Brain microvascular endothelial cell (primary cell): Measurements from ENCODE around the gene MICB.

Experiments used
- DNase-seq: peaks from one replicate; pipeline ENCODE4 v3.0.0-alpha.2; 2020
- H3K27ac ChIP-seq: fragments of 250-450 bp; sonication (Bioruptor Pico); 2 replicates; pipeline ENCODE4 v1.5.1; 2020; ENCODE audit warnings: mild to moderate bottlenecking, moderate library complexity
- H3K27me3 ChIP-seq: fragments of 250-450 bp; sonication (Bioruptor Pico); replicated peaks from 2 replicates; pipeline ENCODE4 v1.5.1; 2020; ENCODE audit warnings: mild to moderate bottlenecking
- H3K36me3 ChIP-seq: fragments of 250-450 bp; sonication (Bioruptor Pico); replicated peaks from 2 replicates; pipeline ENCODE4 v1.5.1; 2020; ENCODE audit warnings: mild to moderate bottlenecking
- H3K4me3 ChIP-seq: 2 replicates; pipeline ENCODE4 v1.5.1; 2011; ENCODE audit warnings: low read depth, mild to moderate bottlenecking, control low read depth, low read length, moderate library complexity
- CTCF ChIP-seq: IDR thresholded peaks from 2 replicates; pipeline ENCODE4 v1.5.1; 2011; ENCODE audit warnings: low read depth, mild to moderate bottlenecking, moderate library complexity, low read length, control low read depth, inconsistent platforms; ENCODE audit errors: missing control alignments
- in situ Hi-C: cut with HindIII; loops from 2 replicates; pipeline ENCODE4 v1.10.0; 2017; ENCODE audit warnings: low sequenced_read_pairs, low pct_ligation_motif_present

Gene MICB

GRCh38 chr6:31528821-31529328 is 30.9 kb downstream of the MICB start, which contains the start of gene MCCD1:
Gene MCCD1 (plus strand): TSS chr6:31528962. CDS start chr6:31529015, 53 bp downstream.
- in situ Hi-C loops, result no loop called here
- no peak for TF ChIP-seq CTCF
- H3K27me3 ChIP-seq, result no peaks in the 10 kb centered on the region
- DNase-seq, result no peak
- peaks cover 42% of the 10 kb centered on the region for H3K36me3 ChIP-seq
- no peak within 1 kb of the TSS for H3K27ac ChIP-seq
- no peak within 1 kb of the TSS for H3K4me3 ChIP-seq

GRCh38 chr6:31529329-31530150 is 31.6 kb downstream of the MICB start:
- no peak for TF ChIP-seq CTCF
- DNase-seq, result no peak
- Histone ChIP-seq H3K27me3 (no peaks in the 10 kb centered on the region), H3K36me3 (peaks cover 49% of the 10 kb centered on the region), H3K4me3 (no peak overlapping the region), H3K27ac (no peak overlapping the region)
- in situ Hi-C loops, result no loop called here

- peaks cover 60% of the 10 kb centered on the region for H3K36me3 ChIP-seq
- H3K27me3 ChIP-seq, result no peaks in the 10 kb centered on the region
- in situ Hi-C loops, result no loop called here
- no peak for TF ChIP-seq CTCF
- DNase-seq, result no peak
- no peak overlapping the region for H3K27ac ChIP-seq
- no peak overlapping the region for H3K4me3 ChIP-seq
These were observed 32.7 kb downstream of the MICB start for GRCh38 chr6:31530659-31531058.

- in situ Hi-C loops, result no loop called here
- TF ChIP-seq CTCF, result no peak
- Histone ChIP-seq H3K27me3 (no peaks in the 10 kb centered on the region), H3K4me3 (no peak overlapping the region), H3K36me3 (peaks cover 65% of the 10 kb centered on the region), H3K27ac (no peak overlapping the region)
- no peak for DNase-seq
These were observed 33.2 kb downstream of the MICB start for GRCh38 chr6:31531162-31531561.

- TF ChIP-seq CTCF, result no peak
- Histone ChIP-seq H3K36me3 (peaks cover 74% of the 10 kb centered on the region), H3K27me3 (no peaks in the 10 kb centered on the region), H3K27ac (no peak overlapping the region), H3K4me3 (no peak overlapping the region)
- DNase-seq, result no peak
- in situ Hi-C loops, result no loop called here
These were observed 34.1 kb downstream of the MICB start for GRCh38 chr6:31531771-31532643.
